ENCODE data around the gene KIF5A. TPM values are rescaled to one million over a fixed set of nuclear protein-coding genes. Genes with fewer than 3 reads are reported as not detected.
A peak's percentile ranks its signal among the peaks of the same experiment; 100 is the strongest.

The KIF5A gene
- total RNA-seq, 6 experiments from 2014 or later = 1.0 to 1.8 (median 1.2) TPM

DNA sequence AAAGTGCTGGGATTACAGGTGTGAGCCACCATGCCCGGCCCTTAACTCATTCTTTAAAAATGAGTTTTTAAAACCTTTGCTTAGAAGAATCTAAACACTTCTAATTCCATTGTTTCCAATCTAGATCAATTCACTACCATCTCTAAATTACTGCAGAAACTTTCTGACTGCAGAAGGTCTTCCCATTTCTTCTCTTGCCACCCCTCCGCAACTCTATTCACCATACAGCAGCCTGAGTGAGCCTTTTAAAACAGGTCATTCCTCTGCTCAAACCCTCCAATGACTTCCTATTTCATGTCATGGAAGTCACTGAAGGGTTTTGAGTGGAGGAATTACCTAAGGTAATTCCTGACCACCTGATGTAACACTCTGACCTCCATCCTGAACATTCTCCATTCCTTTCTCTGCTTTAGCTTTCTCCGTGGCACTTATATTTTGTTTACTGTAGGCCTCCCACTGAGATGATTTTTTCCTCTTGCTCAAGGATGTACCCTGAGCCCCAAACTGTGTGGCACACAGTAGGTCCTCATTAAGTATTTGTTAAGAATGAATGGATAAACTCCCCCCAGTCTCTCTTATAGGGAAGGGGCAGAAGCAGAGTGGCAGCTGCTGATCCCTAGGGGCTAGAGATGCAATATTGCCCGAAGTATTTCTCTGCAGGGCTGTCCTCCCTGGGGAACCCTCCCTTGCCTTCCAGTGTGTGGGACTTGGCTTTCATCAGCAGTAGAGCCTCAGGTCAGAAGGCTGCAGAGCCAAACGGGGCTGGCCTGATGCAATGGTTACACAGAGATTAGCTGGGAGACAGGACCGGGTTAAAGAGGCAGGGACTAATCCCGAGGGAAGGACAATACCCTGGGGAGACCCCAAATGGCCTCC, 30.7 kb upstream of the KIF5A start:
- peaks cover 59% of the 10 kb centered on the region for H3K4me1 Mint-ChIP-seq (ENCODE audit: low read depth)
- no peak for DNase-seq

DNA sequence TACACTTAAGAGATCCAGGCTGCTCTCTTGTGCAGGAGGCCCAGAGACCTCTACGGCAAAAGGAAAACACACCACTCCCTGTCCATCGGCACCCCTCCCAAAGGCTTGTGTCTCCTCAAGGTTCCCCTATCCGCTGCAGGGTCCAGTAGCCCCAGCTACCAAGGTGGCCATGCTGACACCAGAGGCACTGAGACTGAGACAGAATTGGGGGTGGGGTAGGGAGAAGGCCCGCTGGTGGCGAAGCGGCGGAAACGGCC, 30.1 kb upstream of the KIF5A start:
- Mint-ChIP-seq H3K9me3 (no peaks in the 10 kb centered on the region), H3K27ac (peak overlapping the region; percentile 99), H3K36me3 (ENCODE audit: low read depth) (peaks cover 53% of the 10 kb centered on the region), H3K4me1 (ENCODE audit: low read depth) (peaks cover 65% of the 10 kb centered on the region), H3K27me3 (ENCODE audit: insufficient read depth) (peaks cover 9% of the 10 kb centered on the region), H3K4me3 (peak overlapping the region; percentile 89)
- TF ChIP-seq, protein P1, sequence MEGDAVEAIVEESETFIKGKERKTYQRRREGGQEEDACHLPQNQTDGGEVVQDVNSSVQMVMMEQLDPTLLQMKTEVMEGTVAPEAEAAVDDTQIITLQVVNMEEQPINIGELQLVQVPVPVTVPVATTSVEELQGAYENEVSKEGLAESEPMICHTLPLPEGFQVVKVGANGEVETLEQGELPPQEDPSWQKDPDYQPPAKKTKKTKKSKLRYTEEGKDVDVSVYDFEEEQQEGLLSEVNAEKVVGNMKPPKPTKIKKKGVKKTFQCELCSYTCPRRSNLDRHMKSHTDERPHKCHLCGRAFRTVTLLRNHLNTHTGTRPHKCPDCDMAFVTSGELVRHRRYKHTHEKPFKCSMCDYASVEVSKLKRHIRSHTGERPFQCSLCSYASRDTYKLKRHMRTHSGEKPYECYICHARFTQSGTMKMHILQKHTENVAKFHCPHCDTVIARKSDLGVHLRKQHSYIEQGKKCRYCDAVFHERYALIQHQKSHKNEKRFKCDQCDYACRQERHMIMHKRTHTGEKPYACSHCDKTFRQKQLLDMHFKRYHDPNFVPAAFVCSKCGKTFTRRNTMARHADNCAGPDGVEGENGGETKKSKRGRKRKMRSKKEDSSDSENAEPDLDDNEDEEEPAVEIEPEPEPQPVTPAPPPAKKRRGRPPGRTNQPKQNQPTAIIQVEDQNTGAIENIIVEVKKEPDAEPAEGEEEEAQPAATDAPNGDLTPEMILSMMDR (IDR thresholded peaks at IDR 0.05) = no peak
- DNase-seq = no peak

More for the DNA sequence above, 30.7 kb upstream of the KIF5A start:
- Mint-ChIP-seq H3K36me3 (ENCODE audit: low read depth) (peaks cover 53% of the 10 kb centered on the region), H3K27me3 (ENCODE audit: insufficient read depth) (peaks cover 12% of the 10 kb centered on the region), H3K4me3 (peak overlapping the region; percentile 89), H3K27ac (peak overlapping the region; percentile 99), H3K9me3 (no peaks in the 10 kb centered on the region)
- TF ChIP-seq, protein P1 (IDR thresholded peaks at IDR 0.05) = no peak

DNA sequence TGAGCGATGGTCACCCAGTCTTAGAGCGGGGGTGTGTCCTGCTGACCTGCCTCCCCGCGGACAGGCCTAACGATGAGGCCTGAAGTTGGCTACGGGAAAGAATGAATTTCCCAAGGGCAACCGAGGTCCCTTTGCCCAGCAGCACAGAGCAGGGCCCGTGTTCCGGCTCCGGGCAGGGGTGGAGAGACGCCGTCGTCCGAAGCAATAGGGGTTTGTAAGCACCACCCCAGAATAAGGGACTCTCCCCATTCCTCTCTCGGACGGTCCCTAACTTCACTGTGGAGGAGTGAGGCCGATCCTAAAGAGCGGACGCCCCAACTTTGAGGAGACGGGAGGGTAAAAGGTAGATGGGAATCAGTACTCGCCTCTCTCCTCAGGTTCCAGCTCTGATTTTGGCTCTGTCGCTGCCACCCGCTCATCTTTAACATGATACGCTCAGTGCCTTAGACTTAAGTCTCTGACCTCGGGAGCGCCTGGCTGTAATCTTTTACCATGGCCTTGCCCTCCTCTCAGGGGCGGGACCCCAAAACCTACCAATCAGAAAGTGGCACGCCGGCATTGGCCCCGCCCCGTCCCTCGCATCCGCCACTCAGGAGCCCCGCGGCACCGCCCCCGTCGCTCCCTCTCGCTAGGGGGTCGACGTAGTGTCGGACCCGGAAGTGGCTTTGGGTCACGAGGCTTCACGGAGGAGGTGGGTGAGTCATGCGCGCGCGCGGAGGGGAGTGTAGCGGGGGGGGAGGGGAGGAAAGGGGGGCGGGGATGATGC, 29.6 kb upstream of the KIF5A start, which contains the start of gene DDIT3:
Gene DDIT3 (minus strand): TSS at position 462 of the 766 bp plus-strand sequence. CDS start 3,108 bp downstream, outside the sequence.
- Mint-ChIP-seq H3K9me3 (no peaks in the 10 kb centered on the region), H3K27me3 (ENCODE audit: insufficient read depth) (peaks cover 6% of the 10 kb centered on the region), H3K36me3 (ENCODE audit: low read depth) (peaks cover 53% of the 10 kb centered on the region), H3K27ac (peak within 1 kb of the TSS; percentile 99), H3K4me3 (peak within 1 kb of the TSS; percentile 89), H3K4me1 (ENCODE audit: low read depth) (peaks cover 70% of the 10 kb centered on the region)
- TF ChIP-seq, protein P1 (IDR thresholded peaks at IDR 0.05) = no peak
- DNase-seq = peak; percentile 96

DNA sequence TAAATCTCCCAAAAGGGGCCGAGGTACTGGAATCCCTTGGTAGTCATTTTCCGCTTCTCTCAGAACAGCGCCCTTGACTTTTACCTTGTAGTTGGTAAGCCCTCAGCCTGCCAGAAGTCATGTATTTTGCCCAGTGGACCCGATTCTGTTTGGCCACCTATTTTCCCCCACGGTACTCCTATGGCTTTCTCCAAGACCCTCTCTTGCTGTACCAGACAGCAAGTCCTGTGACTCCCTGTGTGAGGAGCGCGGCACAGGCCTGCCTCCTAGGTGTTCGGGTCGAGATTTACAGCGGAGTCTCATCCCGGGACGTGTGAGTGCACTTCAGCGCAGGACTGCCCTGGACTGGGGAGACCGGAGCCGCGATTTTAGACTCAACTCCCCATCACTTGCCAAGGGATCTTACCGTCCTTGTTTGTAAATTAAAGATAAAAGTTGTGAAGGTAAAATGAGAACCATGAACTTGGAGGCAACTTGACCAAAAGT, 28.3 kb upstream of the KIF5A start:
- peaks cover 65% of the 10 kb centered on the region for H3K4me1 Mint-ChIP-seq (ENCODE audit: low read depth)
- TF ChIP-seq, protein P1 (IDR thresholded peaks at IDR 0.05) = no peak
- H3K36me3 Mint-ChIP-seq (ENCODE audit: low read depth) = peaks cover 41% of the 10 kb centered on the region
- no peak for DNase-seq
- H3K9me3 Mint-ChIP-seq = no peaks in the 10 kb centered on the region
- H3K27me3 Mint-ChIP-seq (ENCODE audit: insufficient read depth) = peaks cover 11% of the 10 kb centered on the region
- H3K27ac Mint-ChIP-seq = peak overlapping the region; percentile 99
- peak overlapping the region; percentile 84 for H3K4me3 Mint-ChIP-seq

DNA sequence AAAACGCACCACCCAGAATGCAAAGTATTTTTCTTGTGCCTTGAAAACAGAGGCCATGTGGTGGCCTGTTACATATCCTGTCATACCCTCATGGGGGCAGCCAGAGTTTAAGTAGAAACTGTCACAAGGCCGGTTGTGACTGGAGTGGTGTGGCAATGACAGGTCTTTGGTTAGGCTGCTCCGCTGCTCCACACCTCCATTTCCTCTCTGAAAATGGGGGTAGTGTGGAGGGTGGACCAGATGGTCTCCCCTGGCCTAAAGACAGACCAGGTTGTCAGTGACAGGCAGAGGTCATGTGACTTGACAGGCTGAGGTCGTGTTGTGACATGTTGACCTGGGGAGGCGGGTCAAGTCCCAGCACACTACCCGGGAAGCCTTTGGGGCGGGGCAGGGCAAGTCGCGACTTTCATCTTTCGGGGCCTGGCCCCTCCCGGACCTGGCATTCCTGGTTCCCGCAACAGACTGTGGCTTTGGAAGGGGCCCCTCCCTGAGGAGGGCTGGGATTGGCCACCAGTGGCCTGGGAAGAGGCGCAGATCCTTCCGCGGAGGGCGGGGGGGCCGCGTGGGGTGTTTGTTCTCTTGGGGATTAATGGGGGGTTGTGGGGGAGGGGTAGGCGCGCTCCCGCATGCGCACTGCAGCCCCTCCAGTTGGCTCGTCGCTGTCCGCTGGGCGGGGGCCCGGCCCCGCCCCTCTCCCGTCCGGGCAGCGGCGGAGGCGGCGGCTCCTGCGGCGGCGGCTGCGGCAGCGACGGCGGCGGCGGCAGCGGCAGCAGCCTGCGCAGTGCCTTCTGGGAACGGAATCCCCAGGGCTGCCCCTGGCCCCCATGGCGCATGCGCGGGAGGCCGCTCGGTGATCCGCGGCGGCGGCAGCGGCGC, 27.6 kb upstream of the KIF5A start, which contains the start of gene MBD6:
Gene MBD6 (plus strand): TSS at position 814 of the 876 bp plus-strand sequence. CDS start 1,480 bp downstream, outside the sequence.
- Mint-ChIP-seq H3K9me3 (no peaks in the 10 kb centered on the region), H3K36me3 (ENCODE audit: low read depth) (peaks cover 34% of the 10 kb centered on the region), H3K27me3 (ENCODE audit: insufficient read depth) (peaks cover 11% of the 10 kb centered on the region), H3K4me1 (ENCODE audit: low read depth) (peaks cover 58% of the 10 kb centered on the region), H3K27ac (peak within 1 kb of the TSS; percentile 99), H3K4me3 (peak within 1 kb of the TSS; percentile 96)
- TF ChIP-seq, protein P1 (IDR thresholded peaks at IDR 0.05) = no peak
- peak; percentile 92 for DNase-seq
